Colonic mucosa (tissue), 4 donors: ENCODE results near the gene LRRC10B. TPM values are rescaled to one million over a fixed set of nuclear protein-coding genes. Genes with fewer than 3 reads are reported as not detected.

Experiments
- DNase-seq: peaks from one replicate; pipeline ENCODE4 v3.0.0-alpha.2; 2020
- H3K27ac ChIP-seq: fragments of 200-600 bp; one replicate; pipeline ENCODE4 v1.8.0; 2021
- H3K27me3 ChIP-seq: fragments of 200-600 bp; one replicate; pipeline ENCODE4 v1.8.0; 2021
- H3K36me3 ChIP-seq: fragments of 200-600 bp; one replicate; pipeline ENCODE4 v1.8.0; 2021
- H3K4me1 ChIP-seq: fragments of 200-600 bp; one replicate; pipeline ENCODE4 v1.8.0; 2021; ENCODE audit warnings: mild to moderate bottlenecking
- H3K4me3 ChIP-seq: fragments of 200-600 bp; one replicate; pipeline ENCODE4 v1.8.0; 2021
- H3K9ac ChIP-seq, 2 donors: one replicate each; pipeline ENCODE4 v1.7.0; 2013; ENCODE audit warnings: control low read depth in 2 of 2, low read depth in 2 of 2, low read length in 2 of 2
- H3K9me3 ChIP-seq: fragments of 200-600 bp; one replicate; pipeline ENCODE4 v1.8.0; 2021
- CTCF ChIP-seq: fragments of 200-600 bp; IDR thresholded peaks from one replicate; pipeline ENCODE4 v1.8.0; 2022; ENCODE audit warnings: antibody characterized with exemption, mild to moderate bottlenecking
- intact Hi-C: fragments of 100-400 bp; cut with DNase I; formaldehyde crosslinking; loops from one replicate; pipeline ENCODE4 v1.14.1; 2022
- total RNA-seq, 2 donors: library from RNA; stranded (reverse); fragmentation: NEBNext Ultra II Directional in 1 of 2; extraction: Animal tissue kit (Norgen Biotek cat#: 25700) in 1 of 2; gene quantifications; one replicate each; pipeline ENCODE4 v1.2.1, GENCODE V29; 2021
- donor health status: healthy.
- donor health status: DM: no; HTN: no; CAD: no.
- donor health status: DM: no; HTN: no; CAD: no.

LRRC10B gene
- total RNA-seq, 2 donors from 2014 or later, result 0.54 to 1.3 TPM

GRCh38 chr11:61499816-61500491 lies 8.6 kb upstream of the LRRC10B start:
- no peak for DNase-seq
- Histone ChIP-seq H3K27me3 (no peaks in the 10 kb centered on the region), H3K36me3 (no peaks in the 10 kb centered on the region), H3K4me3 (no peak overlapping the region), H3K9me3 (no peaks in the 10 kb centered on the region), H3K9ac (no peak overlapping the region), H3K27ac (no peak overlapping the region), H3K4me1 (no peaks in the 10 kb centered on the region)
- TF ChIP-seq CTCF, result no peak
- intact Hi-C loops, result no loop called here

DNA sequence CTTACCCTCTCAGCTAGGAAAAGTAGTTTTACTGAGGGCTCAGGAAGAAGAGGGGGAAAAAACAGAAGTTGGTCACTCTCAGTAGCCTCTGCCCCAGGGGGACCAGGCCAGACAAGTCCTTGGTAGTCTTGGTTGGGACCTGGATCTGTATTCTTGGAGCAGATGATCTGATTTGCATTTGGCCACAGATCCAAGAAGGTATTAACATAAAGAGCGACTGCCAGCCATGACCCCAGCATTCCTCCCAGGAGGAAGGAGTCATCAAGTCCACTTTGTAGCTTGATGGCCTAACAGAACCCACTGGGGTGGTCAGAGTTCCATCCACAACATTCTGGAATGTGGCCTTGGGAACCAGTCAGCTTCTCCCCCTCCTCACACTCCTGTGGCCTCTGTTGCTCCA lies 6.0 kb upstream of the LRRC10B start:
- no peaks in the 10 kb centered on the region for H3K36me3 ChIP-seq
- no peak for TF ChIP-seq CTCF
- no peak overlapping the region for H3K9ac ChIP-seq
- intact Hi-C loops, result no loop called here
- no peaks in the 10 kb centered on the region for H3K27me3 ChIP-seq
- no peaks in the 10 kb centered on the region for H3K4me1 ChIP-seq
- no peak overlapping the region for H3K27ac ChIP-seq
- H3K4me3 ChIP-seq, result no peak overlapping the region
- no peak for DNase-seq
- H3K9me3 ChIP-seq, result no peaks in the 10 kb centered on the region

DNA sequence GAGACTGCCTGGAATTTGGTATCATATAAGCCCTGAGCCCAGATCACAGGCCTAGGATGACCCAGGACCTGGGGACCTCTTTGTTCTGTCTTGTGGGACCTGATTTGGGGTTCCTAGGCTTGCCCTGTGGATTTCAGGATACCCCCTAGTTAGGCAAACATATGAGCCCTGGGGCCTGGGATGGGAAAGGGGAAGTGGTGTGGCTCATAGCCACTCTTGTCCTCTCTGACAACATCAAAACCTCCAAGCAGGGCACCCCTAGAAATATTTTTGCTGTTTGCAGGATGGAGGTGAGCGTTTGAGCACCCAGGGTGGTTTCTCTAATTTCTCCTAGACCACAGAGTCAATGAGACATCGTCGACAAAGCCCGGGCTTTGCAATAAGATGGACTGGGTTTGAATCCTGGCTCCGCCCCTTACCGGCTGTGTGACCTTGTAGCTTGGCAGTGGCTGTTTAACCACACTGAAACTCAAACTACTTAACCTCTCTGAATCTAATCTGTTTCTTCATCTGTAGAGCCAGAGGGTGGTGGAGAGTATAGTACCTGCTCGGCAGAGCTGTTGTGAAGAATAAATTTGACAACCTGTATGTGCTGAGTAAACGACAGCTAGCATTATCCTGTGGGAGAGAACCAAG lies 5.3 kb upstream of the LRRC10B start:
- Histone ChIP-seq H3K27me3 (peaks cover 2% of the 10 kb centered on the region), H3K9ac (no peak overlapping the region), H3K9me3 (no peaks in the 10 kb centered on the region), H3K27ac (no peak overlapping the region), H3K4me1 (peaks cover 5% of the 10 kb centered on the region), H3K4me3 (no peak overlapping the region), H3K36me3 (no peaks in the 10 kb centered on the region)
- intact Hi-C loops, result no loop called here
- no peak for DNase-seq
- no peak for TF ChIP-seq CTCF

DNA sequence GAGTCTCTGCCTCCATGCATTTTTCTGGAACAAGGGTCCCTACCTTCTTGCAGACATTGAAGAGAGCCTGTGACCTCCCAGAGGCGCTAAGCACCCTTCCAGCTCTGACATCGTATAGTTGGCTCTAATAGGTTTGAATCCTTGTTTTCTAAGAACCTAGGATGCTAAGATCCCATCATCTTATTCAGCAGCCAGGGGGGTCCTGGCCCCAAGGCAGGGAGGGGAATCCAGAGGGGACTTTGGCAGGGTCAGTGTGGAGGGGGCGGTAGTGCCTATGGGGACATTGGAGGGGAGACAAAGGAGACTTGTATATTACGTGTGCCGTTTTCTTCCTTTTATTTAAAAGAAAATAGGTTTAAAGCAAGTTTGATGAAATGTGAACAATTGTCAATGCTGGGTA lies 3.4 kb upstream of the LRRC10B start:
- no peak for TF ChIP-seq CTCF
- Histone ChIP-seq H3K9me3 (no peaks in the 10 kb centered on the region), H3K9ac (no peak overlapping the region), H3K27me3 (peaks cover 5% of the 10 kb centered on the region), H3K4me3 (no peak overlapping the region), H3K4me1 (peaks cover 12% of the 10 kb centered on the region), H3K36me3 (no peaks in the 10 kb centered on the region), H3K27ac (no peak overlapping the region)
- DNase-seq, result no peak
- intact Hi-C loops, result no loop called here

DNA sequence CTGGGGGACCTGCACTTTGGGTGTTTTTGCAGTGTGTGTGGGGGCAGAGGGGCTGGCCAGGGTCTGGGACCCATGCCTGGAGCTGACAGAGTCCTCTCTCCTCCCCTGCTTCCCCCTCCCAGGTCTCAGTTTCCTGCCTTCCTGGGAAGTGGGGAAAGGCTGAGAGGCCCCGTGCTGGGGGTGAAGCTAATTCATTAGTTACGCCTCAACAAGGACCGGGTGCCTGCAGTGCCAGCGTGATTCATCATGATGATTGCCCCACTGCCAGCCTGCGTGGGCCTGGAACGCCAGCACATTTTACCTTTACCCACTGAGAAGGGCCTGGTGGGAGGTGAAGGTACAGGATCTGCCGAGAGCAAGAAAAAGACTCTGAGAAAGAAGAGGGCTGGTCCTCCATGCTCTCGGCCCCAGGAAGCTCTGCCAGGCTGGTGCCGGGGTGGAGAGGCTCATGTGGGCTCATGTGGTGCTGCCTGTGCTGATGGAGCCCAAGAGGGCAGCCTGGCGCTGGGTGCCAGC lies 2.9 kb upstream of the LRRC10B start:
- Histone ChIP-seq H3K4me1 (peaks cover 12% of the 10 kb centered on the region), H3K27me3 (peaks cover 5% of the 10 kb centered on the region), H3K36me3 (no peaks in the 10 kb centered on the region), H3K9ac (no peak overlapping the region), H3K27ac (no peak overlapping the region), H3K4me3 (no peak overlapping the region), H3K9me3 (no peaks in the 10 kb centered on the region)
- TF ChIP-seq CTCF, result no peak
- DNase-seq, result no peak
- intact Hi-C loops, result no loop called here
